HG02885 (cell line): ENCODE results near the gene COL4A2.

Experiments
- ATAC-seq: cut with Tn5 transposase; IDR thresholded peaks from one replicate; pipeline ENCODE4 v1.9.1; 2021; ENCODE audit warnings: mild to moderate bottlenecking; ENCODE audit not compliant: unreplicated experiment, poor library complexity

COL4A2 gene

GRCh38 chr13:110413016-110413675 lies 106.1 kb downstream of the COL4A2 start:
- no peak for ATAC-seq

DNA sequence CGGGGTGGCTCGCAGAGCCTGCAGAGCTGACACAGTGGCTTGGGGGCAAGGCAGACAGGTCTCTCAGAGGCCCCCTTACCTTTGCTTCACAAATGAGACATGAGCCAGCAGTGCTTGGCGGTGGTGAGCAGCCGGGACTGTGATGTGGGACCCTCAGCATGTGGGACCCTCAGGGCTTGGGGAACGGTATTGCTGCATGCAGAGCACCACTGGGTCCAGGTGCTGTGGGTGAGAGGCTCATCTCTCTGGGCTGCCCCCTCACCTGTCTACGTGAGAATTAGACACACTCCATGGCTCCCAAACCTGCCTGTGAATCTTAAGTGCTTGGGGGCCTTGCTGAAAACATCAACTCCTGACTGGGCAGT lies 106.6 kb downstream of the COL4A2 start:
- ATAC-seq = no peak

- ATAC-seq = no peak
Measured at GRCh38 chr13:110414283-110414682, 107.2 kb downstream of the COL4A2 start.

GRCh38 chr13:110414931-110415330 lies 107.8 kb downstream of the COL4A2 start:
- ATAC-seq = no peak

DNA sequence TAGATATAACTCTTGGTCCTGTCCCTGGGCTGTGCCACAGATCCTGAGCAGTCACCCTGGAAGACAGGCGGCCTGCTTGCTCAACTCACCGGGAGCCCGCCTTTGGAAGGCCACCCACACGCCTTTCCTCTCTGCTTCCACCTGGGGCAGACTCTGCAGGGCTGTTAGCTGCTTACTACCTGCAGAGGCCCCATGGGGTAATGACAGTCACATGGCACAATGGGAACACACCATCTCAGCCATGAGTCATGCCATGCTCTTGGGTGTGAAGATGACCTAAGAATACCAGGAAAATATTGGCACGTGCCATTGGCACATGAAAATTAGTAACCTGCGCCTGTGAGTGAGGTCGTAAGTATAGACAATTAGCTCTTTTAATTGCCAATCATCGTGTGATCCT lies 108.6 kb downstream of the COL4A2 start:
- no peak for ATAC-seq

- no peak for ATAC-seq
Measured at GRCh38 chr13:110416131-110417025, 109.3 kb downstream of the COL4A2 start.

GRCh38 chr13:110418944-110419343 lies 111.9 kb downstream of the COL4A2 start:
- ATAC-seq = no peak

- no peak for ATAC-seq
Measured at GRCh38 chr13:110419381-110419791, 112.3 kb downstream of the COL4A2 start.

DNA sequence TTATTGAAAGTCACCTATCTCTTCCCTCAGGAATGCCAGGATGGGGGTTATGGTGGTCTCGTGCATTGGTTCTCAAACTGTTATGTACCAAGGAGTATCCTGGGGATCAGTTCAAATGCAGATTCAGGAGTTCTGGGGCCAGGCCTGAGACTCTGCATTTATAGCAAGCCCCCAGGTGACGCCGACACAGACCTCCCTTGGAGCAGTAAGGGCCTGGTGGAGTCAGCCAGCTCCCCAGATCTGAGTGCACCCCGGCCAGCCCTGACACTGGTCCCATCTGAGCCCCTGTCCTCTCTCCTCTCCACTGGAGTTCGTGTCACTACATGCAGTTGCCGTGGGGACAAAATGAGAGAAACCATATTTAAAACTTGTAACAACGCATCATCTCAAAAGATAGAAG lies 112.9 kb downstream of the COL4A2 start:
- no peak for ATAC-seq

- ATAC-seq = no peak
Measured at GRCh38 chr13:110420626-110421025, 113.5 kb downstream of the COL4A2 start.

GRCh38 chr13:110421061-110421460 lies 114.0 kb downstream of the COL4A2 start:
- no peak for ATAC-seq

DNA sequence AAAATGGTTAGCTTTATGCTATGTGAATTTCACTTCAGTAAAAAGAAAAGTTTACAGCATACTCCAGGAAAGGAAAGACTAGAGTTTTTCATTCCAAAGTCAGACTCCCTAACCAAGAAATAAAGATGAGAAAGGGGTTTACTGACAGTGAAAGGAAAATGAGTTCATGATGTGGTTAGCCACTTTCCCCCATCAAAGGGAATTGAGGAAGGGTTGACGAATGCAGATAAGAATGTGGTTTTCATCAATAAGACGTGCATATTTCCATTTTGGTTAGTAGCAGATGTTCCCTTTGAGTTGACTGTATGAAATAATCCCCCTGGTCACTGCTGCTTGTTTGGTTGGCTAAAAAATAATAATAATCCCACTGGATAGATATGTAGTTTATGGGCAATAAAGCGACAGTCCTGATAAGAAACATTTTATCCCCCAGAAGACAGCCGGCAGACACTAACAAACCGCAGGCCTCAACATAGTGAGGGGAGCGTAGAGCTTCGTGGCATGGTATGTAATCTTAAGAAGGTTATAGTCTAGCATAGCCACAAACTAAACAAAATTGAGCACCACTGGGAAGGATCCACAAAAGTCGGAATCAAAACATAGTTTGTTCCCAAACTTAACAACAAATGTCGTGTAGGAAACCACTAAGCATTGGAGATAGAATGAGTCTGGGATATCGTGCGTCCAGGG lies 114.8 kb downstream of the COL4A2 start:
- peak; percentile 45 for ATAC-seq

GRCh38 chr13:110422913-110423688 lies 116.0 kb downstream of the COL4A2 start:
- ATAC-seq = no peak

DNA sequence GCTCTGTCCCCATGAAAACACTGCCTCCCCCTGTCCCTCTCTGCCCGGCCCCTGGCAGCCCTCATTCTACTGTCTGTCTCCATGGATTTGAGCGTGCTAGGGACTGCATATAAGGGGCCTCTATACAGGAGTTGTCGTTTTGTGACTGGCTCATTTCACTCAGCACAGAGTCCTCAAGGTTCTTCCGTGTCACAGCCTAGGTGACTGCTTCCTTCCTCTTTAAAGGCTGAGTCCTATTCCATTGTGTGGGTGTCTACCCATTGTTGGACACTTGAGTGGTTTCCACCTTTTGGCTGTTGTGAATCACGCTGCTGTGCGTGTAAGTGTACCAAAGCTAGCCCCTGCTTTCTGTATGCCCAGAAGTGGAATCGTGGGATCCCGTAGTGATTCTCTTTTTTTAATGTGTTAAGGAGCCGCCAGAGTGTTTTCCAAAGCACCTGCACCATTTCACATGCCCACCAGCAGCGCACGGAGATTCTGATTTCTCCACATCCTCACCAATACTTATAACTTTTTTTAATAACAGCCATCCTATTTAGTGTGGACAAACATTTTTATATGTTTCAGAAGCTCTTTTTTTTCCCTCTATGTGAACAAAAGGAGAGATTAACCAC lies 116.7 kb downstream of the COL4A2 start:
- no peak for ATAC-seq

GRCh38 chr13:110424569-110425443 lies 117.7 kb downstream of the COL4A2 start:
- no peak for ATAC-seq

DNA sequence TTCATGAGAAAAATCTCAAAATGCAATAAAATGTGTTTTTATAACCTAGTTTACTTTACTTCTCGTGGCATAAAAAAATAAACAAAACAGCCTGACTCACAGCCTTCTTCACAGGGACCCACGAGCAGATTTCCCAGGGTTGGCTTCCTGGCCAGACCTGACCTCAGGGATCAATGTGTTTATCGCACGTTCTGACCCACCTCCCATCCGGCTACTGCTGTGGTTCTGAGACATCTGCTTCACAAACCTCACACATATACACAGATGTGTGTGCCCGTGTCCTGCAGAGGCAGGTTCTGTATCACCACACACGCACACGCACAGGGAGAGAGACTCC lies 118.3 kb downstream of the COL4A2 start:
- ATAC-seq = no peak

GRCh38 chr13:110426735-110427134 lies 119.7 kb downstream of the COL4A2 start:
- ATAC-seq = no peak

- ATAC-seq = no peak
Measured at GRCh38 chr13:110428313-110428712, 121.2 kb downstream of the COL4A2 start.
